ENCODE results near the gene KCNC1. TPM values are rescaled to one million over a fixed set of nuclear protein-coding genes. Genes with fewer than 3 reads are reported as not detected.

KCNC1 gene
- total and polyA plus RNA-seq, 2 of the 4 experiments (the other 2 are of a cell fraction), result 0.03 TPM; not detected in 1

DNA sequence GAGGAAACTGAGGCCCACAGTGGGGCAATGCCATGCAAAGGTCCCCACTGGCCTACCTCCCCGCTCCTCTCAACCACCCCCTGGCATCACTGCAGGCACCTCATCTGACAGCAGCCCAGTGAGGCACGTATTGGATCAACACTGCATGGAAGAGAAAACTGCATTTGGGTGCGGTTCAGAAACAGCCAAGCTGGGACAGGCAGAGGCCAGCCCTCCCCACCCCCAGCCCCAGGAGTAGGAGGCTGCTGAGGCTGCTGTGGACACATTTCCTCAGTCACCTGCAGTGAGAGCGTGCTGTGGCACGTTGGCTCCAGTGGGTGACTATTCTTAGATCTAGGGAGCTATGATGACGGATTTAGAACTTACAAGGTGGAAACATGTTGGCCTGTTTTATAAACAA lies 63.7 kb downstream of the KCNC1 start:
- Histone ChIP-seq H2BK20ac (ENCODE audit: low read depth, low read length) (no peak overlapping the region), H2BK120ac (ENCODE audit: low read depth, low read length) (no peak overlapping the region), H3K14ac (replicated peaks; ENCODE audit: low read depth, low read length) (no peak overlapping the region), H3K36me3 (ENCODE audit: control insufficient read depth, insufficient read depth, low read length) (no peaks in the 10 kb centered on the region), H2AK9ac (replicated peaks; ENCODE audit: low read depth, low read length, poor library complexity) (no peak overlapping the region), H3K4ac (ENCODE audit: low read depth, low read length) (no peak overlapping the region), H2AK5ac (ENCODE audit: low read depth, low read length) (no peak overlapping the region), H3K56ac (ENCODE audit: extremely low read depth, insufficient read depth, low read length) (no peak overlapping the region), H2BK15ac (ENCODE audit: low read depth, low read length) (no peak overlapping the region), H3K9me1 (ENCODE audit: insufficient read depth, low read length) (no peaks in the 10 kb centered on the region), H3K27ac (ENCODE audit: insufficient read depth, low read length) (no peak overlapping the region), H3K4me3 (ENCODE audit: insufficient read depth, low read depth, low read length) (no peak overlapping the region), H3K9me3 (ENCODE audit: control insufficient read depth, insufficient read depth, low read length) (no peaks in the 10 kb centered on the region), H4K5ac (ENCODE audit: low read depth, low read length) (no peak overlapping the region), H3K23ac (ENCODE audit: low read depth, low read length) (no peak overlapping the region), H2BK5ac (ENCODE audit: low read depth, low read length, poor library complexity, severe bottlenecking) (no peak overlapping the region), H2AFZ (replicated peaks; ENCODE audit: low read length, poor library complexity) (no peak overlapping the region), H3K4me1 (ENCODE audit: control insufficient read depth, insufficient read depth, low read length) (no peaks in the 10 kb centered on the region), H3K18ac (ENCODE audit: low read depth, low read length) (no peak overlapping the region), H3K27me3 (ENCODE audit: control insufficient read depth, insufficient read depth, low read length) (no peaks in the 10 kb centered on the region), H3K9ac (ENCODE audit: low read depth, low read length) (no peak overlapping the region), H3K4me2 (ENCODE audit: low read depth, low read length) (no peak overlapping the region), H4K8ac (ENCODE audit: low read depth in 2 of 2, low read length in 2 of 2) (no peak overlapping the region), H4K91ac (ENCODE audit: insufficient read depth, low read depth, low read length) (no peak overlapping the region), H4K20me1 (ENCODE audit: insufficient read depth, low read length) (no peaks in the 10 kb centered on the region), H3K79me1 (ENCODE audit: low read depth in 1 of 2, low read length in 2 of 2) (no peaks in the 10 kb centered on the region)
- BruUV-seq (replicated peaks), result no TSS peak
- ATAC-seq (ENCODE audit: low read depth) (no peak), DNase-seq (no peak)
- ChIA-PET CTCF (no interaction called here), POLR2A (ENCODE audit: unreplicated experiment) (no interaction called here)
- dilution Hi-C loops (cut with HindIII; ENCODE audit: low sequenced_read_pairs, unreplicated experiment) (no loop called here), in situ Hi-C loops (cut with MboI; ENCODE audit: low sequenced_read_pairs) (no loop called here), intact Hi-C loops (cut with micrococcal nuclease) (no loop called here)
- TF ChIP-seq POLR2A (IDR thresholded peaks at IDR 0.05; ENCODE audit: low read depth, low read length) (no peak), MAFK (IDR thresholded peaks at IDR 0.05; ENCODE audit: low read depth, low read length) (no peak), RCOR1 (IDR thresholded peaks at IDR 0.05; ENCODE audit: insufficient replicate concordance, low read length) (no peak), MAZ (IDR thresholded peaks at IDR 0.05; ENCODE audit: borderline replicate concordance, low read depth, low read length) (no peak)
- no CpG with 5 or more reads among the region's 6 CpGs for WGBS, 2 experiments (ENCODE audit: extremely low coverage in 2 of 2, insufficient read length in 1 of 2)
